OCI-LY3 (cell line): ENCODE data around the gene LTN1.

Experiments
- CTCF ChIP-seq: fragments of 200-600, 300-600 bp; sonication (generic); IDR thresholded peaks from 2 replicates; pipeline ENCODE4 v1.5.1; 2014; ENCODE audit warnings: antibody characterized with exemption, low read length, low read depth
- EZH2phosphoT487 ChIP-seq: fragments of 200-600 bp; shearing (Covaris generic); IDR thresholded peaks from 2 replicates; pipeline ENCODE4 v1.6.1; 2018; ENCODE audit warnings: antibody characterized with exemption, mixed run types, low read depth

- TF ChIP-seq CTCF = no peak
- no peak for TF ChIP-seq EZH2phosphoT487
These were observed 17.3 kb downstream of the LTN1 start for GRCh38 chr21:28975397-28975796.
